Measurements from ENCODE around the gene VWA5A.
"Not testable (repeated sequence)": the region's sequence is repeated elsewhere in the genome, so short reads cannot be mapped to it uniquely, and the experiment has no call there.

VWA5A gene

DNA sequence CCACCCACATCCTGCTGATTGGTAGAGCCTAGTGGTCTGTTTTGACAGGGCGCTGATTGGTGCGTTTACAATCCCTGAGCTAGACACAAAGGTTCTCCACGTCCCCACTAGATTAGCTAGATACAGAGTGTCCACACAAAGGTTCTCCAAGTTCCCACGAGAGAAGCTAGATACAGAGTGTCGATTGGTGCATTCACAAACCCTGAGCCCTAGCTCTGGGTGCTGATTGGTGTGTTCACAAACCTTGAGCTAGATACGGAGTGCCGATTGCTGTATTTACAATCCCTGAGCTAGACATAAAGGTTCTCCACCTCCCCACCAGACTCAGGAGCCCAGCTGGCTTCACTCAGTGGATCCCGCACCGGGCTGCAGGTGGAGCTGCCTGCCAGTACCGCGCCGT, 55.1 kb downstream of the VWA5A start:
- DNase-seq (ENCODE audit: low read depth), result not testable (repeated sequence)

DNA sequence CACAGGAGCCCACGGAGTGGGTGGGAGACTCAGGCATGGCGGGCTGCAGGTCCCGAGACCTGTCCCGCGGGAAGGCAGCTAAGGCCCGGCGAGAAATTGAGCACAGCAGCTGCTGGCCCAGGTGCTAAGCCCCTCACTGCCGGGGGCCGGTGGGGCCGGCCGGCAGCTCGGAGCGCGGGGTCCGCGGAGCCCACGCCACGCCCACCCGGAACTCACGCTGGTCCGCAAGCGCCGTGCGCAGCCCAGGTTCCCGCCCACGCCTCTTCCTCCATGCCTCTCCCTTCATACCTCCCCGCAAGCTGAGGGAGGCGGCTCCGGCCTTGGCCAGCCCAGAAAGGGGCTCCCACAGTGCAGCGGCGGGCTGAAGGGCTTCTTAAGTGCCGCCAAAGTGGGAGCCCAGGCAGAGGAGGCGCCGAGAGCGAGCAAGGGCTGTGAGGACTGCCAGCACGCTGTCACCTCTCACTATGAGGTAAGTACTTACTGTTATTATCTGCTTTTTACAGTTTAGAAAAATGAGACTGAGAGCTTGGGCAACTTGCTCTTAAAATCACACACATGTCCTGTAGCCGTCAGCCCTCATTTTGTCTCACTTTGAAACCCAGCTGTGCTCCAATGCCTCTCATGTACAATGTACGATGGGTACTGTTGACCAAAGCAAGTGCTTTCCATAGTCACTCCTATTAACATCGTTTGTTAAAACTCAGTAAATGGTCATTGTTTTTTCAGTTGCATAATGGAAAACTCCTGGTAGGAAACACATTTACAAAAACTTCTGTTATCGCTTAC, 55.7 kb downstream of the VWA5A start:
- no peak for DNase-seq (ENCODE audit: low read depth)

DNA sequence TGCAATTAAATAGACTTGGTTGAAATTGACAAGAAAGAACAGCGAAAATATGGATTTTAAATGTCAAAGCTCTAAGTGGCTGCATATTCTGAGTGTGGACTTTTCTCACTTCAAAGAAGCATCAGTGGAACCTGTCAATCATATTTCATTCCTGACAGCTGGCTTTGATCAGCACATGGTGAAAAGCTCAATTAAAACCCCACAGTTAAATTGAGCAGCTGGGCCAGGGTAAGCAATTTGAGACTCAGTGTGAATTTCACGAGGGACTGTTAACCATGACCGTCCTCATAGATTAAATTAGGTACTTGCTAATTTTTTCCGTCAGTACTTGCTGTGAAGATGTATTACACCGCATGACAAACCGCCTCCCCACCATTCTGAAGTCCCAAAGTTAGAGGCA, 56.9 kb downstream of the VWA5A start:
- no peak for DNase-seq (ENCODE audit: low read depth)

DNA sequence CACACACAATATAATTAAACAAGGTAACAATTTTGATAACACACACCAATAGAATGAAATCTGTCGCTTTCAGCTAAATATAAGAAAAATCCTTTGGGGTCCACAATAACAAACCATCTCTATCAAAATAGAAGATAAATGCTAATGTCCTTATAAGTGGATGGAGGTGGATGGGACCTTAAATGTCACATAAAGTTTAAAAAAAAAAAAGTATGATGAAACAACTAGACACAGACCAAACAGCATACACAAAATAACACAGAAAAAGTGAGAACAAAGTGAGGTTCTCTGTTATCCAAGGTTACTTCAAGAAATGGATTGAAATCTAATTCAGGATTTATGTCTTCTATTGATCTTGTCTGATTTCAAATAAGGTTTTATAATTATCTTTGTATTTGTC, 57.3 kb downstream of the VWA5A start:
- DNase-seq (ENCODE audit: low read depth), result no peak

DNA sequence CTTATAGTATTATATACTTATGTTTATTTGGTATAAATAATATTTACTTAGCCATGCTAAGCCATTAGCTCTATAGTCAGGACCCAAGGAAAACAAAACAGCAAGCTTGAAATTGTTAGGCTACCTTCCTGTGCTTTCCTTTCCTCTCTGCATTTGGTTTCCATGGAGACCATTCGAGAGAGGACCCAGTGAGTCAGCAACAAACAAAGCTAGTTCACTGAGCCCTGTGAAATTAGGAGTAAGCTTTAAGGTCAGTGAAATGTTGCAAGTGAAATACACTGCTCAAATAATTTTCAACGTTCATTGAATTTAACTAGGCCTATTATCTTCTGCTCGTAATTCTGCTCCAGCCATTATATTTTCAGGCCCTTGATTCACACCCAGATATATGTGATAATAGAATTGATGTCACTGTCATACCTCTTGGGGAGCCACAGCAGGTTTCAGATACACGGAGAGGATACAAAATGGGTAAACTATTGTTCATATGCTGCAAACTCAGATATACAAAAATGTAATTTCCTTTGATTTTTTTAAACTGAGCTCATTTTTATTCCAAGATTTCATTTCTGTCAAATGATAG, 58.8 kb downstream of the VWA5A start:
- DNase-seq (ENCODE audit: low read depth), result no peak

DNA sequence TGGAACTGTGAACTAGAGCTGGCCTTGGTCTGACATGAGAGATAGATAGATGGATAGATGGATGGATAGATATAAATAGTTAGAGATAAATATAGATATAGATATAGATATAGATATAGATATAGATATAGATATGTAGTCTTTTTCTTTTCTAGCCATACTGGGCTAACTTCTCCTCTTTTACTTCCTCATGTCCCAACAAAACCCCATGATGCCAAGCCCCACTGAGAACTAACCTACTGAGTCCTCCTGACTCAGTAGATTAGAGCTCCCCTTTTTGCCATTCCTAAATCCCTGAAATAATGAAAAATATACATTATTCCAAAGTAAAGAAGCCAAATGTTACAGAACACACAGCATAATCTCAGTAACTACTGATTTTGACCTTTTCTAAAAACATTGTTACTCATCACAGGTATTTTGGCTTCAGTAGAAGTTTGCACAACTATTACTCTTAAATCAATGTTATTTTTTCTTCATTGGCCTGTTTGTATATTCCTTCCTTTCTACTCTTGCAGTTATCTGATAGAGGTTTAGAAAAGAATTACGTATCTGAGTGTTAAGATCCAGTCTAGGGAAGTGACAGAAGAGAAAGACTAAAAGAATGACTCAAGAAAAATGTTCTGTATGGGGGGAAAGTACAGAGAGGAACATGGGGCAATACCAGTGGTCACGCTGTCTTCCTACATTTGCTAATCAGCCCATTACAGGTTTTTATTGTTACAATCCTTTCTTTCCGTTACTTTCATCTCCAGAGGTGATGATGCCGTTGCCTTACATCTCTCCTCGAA, 61.9 kb downstream of the VWA5A start:
- no peak for DNase-seq (ENCODE audit: low read depth)

DNA sequence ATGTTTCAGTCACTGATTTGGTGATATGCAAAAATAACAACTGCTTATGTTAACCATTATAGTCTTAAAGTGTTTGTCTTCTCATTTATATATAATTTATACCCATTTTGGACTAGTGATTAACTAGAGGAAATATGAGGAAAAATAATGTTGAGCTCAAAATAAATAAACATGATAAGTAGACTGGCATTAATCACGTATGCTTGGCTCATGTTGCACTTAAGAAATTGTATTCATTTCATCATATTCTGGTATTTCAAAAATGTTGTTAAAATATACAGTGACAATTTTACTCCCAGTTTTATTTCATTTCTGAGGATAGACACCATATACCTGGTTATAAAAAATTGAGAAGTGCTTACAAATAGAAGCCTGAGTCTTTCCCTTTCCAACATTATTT, 64.1 kb downstream of the VWA5A start:
- no peak for DNase-seq (ENCODE audit: low read depth)

DNA sequence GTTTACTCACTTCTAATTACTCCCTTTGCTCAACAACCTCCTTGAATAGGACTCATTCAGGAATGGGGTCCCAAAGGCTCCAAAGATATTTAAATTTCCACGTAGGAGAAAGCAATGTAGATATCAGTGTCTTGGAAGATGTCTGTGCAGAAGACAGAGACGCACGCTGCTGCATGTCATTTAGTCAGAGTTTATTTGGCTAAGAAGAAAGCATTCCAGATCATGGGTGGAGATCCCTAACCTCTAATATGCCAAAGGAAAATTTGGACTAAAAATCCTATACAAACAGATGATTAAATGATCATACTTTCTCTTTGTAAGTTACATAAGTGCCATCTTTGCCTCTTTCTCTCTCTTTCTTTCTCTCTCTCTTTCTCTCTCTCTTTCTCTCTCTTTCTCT, 67.8 kb downstream of the VWA5A start, which contains the start of gene OR10D3:
TSS of gene OR10D3 (plus strand) at position 278 of the 400 bp plus-strand sequence. CDS start 1,925 bp downstream, outside the sequence.
- no peak for DNase-seq (ENCODE audit: low read depth)

DNA sequence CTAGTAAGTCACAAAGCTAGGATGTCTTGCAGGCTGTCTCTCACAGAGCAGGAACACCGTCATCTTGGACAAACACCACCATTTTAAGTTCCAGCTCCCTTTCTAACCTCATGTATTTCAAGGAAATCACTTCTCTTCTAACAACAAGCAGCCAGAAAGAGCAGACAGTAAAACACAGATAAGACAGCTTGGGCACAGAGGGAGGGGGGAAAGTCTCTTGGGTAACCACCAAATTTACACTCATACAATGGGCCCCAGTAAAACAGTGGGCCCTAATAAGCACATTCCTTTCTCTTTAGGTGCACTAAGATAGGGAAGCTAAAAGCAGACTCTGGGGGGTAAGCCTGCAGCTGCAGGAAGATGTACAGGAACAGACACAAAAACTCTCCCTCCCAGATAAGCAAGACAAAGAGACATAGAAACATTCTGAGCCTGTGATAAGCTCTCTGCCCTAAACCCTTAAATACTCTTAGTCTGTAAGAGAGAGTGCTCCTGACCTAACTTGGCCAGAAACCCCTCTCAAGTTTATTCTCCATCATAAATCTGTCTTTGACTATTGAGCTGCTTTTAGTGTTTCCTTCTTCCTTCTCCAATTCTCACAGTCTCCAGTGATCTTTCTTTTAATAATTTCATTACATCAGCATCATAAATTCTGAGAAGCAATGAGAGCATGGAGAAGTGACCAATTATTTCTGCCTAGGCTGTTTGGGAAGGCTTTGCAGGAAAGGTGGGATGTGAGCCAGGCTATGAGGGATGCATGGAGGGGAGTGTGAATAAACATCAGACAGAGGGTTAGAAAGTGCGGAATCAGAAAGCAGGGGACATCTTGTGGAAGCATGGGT, 75.3 kb downstream of the VWA5A start:
- no peak for DNase-seq (ENCODE audit: low read depth)

DNA sequence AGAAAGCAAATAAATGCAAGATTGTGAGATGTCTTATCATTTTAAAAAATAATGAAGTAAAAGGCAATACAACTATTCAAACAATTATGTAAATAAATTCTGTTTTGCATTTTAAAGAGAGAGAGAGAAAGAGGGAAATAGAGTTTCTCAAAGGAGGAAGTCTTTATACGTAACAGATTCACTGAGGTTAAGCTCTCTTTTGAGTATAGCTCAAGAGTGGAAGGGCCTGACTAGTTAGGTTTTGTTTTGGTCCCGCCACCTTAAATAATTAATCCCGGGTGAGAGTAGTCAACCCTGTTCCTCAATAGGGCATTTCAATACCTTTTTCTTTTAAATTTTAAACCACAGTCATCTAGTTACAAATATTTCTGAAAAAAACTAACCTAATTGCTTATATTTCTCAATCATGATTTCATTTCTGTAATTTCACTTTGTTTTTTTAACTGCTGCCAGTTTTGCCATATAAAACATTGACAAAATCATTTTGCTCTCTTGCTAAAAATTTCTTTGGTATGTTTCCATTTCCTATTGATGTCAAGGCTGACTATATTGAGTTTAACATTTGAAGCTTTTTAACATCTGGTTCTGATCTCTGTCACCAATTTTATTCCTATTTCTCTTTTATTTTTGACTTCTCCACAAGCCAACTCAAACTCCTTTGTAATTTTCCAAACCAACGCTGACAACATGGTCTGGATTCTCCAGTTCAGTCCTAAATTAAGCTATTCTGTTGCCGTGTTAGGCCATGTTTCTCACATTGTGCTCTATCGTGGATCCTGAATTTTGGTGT, 78.2 kb downstream of the VWA5A start:
- no peak for DNase-seq (ENCODE audit: low read depth)

DNA sequence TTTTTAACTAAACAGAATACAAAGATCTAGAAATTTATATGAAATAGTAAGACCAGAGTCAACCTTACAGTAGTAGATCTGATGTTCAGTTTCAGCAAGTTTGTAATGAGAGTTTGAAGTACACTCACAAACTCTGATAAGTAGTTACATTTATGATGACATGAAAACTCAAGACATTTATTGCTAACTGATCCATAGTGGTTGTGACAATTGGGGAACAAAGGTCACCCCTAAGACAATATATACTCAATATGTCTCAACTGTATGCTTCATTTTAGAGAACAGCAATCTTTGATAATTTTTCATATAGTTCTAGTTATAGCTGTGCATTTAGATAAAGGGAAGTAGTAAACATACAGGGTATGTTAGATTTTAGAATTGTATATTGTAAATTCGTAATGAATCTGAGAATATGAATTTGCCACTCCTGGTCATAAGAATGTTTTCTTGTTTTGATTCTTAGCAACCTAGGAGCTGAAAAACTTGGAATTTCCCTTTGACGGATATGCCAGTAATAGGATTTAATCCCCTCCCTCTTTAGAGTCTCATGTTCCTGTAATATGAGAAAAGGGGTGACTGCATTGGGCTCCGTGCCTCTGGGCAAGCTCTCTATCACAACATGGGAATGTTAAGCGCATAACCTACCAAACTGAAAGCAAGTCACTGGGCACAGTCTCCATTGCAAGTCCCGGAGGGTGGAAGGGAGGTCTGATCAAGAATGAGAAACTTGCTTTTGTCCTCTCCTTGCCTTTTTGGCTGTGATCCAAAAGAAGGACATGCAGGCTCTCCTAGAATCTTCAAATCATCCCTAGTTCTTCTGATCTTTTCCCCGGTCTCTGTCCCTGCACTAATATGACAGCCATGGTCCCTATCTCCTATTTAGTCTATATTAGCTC, 79.3 kb downstream of the VWA5A start:
- DNase-seq (ENCODE audit: low read depth), result no peak

DNA sequence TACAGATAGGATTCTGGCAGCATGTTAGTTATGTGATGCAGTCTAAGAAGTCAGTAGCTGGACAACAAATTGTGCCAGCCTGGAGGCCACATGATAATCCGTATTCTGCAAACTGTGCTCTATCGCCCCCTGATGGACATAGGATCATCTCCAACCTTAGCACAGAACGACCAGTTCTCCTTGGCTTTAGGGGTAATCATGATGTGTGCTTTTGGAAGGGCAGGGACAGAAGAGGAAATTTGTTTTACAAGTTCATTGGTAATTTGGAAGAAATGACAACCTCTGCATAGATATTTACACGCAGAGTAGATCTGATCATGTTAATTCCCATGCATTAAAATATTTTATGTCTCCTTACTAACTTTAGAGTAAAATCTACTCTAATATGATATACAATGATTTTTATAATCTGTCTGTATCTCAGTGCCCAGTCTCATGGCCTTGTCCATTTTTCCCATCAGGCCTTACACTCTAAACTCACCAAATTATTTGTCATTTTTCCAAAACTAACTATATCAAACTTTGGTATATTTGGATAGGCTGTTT, 80.0 kb downstream of the VWA5A start:
- DNase-seq (ENCODE audit: low read depth), result peak; percentile 6
